GM21786 (cell line): ENCODE data around the gene DOCK2.

ENCODE experiments used
- ATAC-seq: cut with Tn5 transposase; IDR thresholded peaks from one replicate; pipeline ENCODE4 v1.9.1; 2021; ENCODE audit not compliant: unreplicated experiment

Gene DOCK2

DNA sequence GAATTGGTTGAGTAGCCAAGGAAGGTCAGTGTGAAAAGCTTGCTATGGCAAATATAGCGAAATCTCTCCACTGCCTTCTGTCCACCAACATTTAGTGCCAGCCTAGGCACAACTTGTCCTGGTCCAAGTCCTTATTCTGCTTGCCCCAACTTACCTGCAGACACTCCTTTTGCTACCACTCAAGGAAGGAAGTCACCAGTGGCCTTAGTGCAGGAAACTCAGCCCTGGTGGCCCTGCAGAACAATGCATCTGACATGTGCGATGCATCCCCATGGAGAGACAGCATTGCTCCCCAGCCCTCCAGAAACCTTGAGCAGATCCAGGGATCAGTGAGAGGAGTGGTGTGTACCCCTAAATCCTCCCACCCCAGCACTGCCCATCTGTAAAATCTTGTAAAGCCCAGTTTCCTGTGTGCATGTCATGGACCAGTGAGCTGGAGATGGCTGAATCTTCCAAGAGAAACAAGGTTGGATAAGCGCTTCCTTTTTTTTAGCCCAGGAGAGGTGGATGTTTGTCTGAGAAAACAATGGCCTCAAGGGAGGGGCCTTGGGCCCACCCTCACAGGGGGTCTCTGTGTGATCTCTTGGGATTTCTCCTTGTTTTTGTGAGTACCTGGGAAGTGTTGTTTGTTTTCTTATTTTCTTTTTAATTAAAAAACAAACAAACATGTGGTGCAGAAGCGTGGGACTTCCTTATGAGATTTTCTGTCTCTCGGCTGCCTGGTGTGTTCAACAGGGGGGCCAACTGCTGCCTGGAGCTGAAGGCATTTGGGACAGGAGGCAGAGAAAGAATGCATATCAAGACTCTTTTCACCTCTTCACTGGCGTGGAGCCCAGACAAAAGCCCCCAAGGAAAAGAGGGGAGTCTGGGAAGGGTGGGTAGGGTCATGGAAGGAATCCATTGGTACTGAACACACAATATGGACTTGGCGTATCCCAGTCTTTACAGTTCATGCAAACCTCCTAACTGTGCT, 472.3 kb downstream of the DOCK2 start:
- ATAC-seq = no peak

DNA sequence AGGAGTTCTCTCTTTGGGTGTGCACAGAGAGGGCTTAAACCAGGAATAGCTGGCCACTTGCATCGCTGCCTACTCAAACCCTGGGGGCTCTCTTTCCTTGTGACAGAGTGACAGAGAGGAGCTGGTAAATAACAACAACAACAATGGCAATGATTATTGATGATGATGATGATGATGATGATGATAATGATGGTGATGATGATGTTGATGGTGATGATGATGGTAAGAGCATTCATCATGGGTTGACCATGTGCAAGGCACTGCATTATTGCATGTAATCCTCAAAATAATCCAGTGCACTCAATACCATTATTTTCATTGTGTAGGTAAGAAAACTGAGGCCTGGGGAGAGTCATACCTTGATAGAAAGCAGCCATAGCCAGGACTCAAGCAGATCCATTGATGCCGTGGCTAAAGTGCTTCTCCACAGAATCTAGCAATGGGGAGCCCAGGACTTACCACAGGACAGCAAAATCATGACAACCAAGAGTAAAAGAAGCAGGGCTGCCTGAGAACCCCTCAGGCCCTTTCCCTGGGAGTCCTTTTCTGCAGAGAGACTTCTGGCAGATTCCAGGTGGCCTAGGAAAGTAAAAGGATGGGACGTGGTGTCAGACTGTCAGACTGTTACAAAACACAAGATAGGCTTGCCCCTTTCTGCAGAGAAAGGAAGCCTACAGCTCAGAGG, 473.5 kb downstream of the DOCK2 start:
- ATAC-seq = no peak

DNA sequence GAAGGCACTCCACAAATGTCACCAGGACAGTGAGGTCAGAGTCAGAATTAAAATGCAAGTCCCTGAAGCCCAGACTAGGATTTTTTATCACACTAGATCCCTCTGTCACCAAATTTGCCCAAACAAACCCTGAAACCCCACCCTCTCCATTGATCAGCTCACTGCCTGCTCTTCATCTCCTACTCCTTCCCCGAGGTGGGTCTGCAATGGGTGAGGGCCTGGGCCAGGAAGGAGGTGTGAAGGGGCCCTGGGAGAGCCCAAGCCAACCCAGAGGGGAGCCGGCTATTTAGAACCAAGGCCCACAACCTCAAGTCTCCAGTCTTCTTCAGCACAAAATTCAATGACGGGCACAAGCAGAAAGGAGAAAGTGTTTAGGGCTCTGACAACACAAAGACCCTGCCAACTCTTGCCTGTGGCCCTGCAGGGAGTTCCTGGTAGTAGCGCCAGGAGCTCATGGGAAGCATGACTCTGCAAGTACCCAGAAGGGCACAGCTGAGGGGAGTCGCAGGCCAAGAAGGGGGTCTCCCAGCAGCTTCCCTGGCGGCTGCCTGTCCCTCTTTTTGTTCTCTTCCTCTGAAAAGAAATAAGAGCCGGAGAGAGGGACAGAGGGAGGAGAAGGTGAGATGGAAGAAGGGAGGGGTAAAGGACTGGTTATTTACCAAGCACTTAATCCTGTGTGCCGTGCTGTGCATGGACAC, 474.2 kb downstream of the DOCK2 start:
- ATAC-seq = no peak

DNA sequence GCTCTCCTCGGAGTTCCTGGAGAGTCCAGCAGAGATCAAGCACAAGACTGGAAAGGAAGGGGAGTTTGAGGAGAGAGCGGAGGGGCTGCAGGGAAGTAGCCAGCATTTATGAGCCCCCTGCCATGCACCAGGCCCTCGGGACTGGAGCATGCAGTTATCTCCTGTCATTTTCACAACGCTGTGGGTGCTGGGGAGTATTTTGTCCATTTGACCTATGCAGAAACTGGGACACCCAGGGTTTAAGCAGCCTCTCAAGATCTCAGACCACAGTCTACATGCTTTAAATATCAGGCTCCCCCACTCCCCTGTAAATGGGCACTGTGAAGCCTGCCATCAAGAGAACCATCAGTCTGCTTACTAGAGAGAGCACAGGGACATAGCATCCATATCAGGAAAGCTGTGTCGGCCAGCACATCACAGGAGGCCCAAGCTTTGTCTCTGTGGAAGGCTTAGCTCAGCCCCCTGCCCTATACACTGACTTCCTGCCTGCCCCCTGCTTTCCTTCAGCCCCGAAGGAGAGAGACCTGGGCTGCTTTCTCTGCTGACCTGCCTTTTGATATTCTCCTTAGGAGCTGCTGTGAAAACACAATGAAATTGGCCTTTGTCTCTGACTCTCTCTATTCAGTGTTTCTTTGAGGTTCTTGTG, 475.9 kb downstream of the DOCK2 start:
- ATAC-seq = no peak

DNA sequence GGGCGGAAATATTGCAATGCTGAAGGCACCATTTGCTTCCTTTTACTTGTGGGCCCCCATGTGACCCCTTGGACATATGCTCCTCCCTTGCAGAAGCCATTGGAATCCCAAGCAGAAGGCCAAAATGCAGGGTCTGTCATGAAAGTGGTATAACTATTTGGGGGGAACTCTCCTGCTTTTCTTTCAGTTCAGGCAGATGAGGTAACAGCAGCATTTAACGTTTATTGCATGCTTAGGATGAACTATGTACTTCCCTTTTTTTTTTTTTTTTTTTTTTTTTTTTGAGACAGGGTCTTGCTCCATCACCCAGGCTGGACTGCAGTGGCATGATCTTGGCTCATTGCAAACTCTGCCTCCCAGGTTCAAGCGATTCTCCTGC, 476.4 kb downstream of the DOCK2 start:
- ATAC-seq = no peak

DNA sequence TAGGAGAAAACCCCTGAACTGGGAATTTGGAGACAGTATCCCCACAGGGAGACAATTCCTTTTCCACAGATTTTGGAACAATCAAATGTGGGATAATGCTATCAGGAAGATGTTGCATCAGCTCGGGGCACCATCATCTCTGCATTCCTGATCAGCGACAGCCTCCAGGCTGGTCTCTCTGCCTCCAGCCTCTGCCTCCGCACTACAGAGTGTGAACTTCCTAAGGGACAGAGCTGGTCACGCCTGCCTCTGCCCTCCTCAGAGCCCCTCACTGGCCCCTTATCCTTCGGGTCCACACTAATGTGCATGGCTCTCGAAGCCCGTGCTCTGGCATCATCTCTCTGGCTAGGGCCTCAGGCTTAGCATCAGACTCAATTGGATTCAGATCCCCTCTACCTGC, 477.2 kb downstream of the DOCK2 start:
- no peak for ATAC-seq

DNA sequence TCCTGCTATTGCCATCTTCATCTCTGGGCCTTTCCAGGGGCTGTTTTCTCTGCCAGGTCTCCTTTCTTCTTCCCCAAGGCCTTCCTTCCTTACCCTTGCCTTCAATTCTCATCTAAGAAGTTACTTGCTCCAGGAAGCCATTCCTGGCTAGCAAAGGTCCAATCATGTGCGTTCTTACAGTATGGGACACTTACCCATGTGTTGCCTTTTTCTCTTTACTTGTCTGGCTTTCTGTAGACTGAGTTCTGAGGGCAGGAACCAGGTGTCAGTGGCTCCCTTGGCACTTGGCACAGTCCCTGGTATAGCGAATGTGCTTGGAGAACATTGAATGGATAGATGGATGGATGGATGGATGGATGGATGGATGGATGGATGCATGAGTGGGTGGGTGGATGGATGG, 478.9 kb downstream of the DOCK2 start:
- no peak for ATAC-seq

DNA sequence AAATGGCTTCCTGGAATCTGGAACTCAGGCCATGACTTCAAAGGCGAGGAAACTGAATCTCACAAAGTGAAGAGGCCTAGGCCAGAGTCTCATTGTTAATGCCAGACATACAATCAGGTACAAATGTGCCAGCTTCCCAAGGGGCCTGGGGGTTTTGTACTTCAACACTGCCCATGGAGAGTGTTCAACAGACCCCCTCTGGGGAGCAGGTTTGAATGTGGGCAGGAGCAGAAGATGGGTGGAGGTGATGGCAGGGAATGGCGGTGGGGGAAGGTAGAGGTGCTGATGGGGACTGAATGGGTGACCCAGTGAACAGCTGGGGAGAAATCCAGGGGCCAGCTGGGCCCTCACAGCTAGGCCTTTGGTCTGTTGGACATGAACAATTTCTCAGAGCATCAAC, 480.7 kb downstream of the DOCK2 start:
- no peak for ATAC-seq

DNA sequence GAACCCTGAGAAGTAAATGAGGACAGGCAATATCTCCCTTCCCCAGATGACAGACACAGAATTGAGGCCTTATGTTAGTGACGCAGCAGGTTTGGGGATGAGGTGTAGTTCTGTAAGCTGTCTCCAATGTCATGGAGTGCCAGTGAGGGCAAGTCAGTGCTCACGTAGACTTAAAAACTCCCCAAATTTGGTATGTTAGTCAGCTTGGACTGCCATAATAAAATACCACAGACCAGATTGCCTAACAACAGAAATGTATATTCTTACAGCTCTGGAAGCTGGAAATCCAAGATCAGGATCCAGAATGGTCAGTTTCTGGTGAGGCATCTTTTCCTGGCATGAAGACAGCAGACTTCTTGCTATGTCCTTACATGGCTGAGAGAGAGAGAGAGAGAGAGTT, 483.5 kb downstream of the DOCK2 start:
- ATAC-seq = no peak

DNA sequence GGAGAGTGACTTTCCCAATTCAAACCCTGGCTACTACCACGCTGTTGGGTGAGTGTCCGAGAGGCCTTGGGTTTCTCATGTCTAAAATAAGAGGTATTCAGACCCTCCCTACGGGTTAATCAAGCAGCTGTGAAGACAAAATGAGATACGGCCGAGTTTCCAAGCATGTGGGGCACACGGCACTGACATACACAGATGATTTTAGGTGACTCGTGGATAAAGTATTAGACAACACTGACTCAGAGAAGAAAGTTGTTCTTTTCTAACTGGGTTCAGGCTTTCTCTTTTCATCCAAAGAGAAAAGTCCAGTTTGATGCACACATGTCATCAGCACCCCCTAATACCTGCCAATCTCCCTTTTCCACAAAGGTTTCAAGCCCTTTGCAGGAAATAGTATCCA, 484.2 kb downstream of the DOCK2 start:
- ATAC-seq = no peak

DNA sequence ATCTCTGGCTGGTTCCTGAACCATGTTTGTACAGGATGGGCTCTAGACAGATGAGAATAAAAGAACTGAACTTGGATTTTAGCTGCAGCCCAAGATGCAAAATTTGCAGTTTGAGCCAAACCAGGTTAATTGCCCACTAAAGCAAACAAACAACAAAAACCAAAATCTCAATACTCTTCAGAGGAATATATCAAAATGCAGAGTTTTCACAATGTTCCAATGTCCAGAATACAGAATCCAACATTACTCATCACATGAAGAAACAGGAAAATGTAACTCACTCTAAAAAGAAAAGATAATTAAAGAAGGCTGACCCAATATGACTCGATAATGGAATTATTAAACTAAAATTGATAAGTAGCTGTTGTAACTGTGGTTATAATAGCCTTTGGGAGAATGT, 489.0 kb downstream of the DOCK2 start:
- ATAC-seq = no peak

DNA sequence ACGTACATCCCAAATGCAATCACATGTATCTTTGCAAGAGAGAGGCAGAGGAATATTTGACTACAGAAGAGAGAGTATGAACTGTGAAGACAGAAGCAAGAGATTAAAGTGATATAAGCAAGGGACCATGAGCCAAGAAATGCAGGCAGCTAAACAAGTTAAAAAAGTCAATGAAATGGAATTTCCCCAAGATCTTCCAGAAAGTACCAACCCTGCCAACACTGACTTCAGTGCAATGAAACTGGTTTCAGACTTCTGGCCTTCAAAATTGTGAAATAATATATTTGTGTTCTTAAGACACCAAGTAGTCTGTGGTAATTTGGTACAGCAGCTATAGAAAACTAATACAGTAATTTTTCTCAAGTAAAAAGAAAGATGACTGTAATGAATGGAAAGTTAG, 489.6 kb downstream of the DOCK2 start:
- no peak for ATAC-seq

DNA sequence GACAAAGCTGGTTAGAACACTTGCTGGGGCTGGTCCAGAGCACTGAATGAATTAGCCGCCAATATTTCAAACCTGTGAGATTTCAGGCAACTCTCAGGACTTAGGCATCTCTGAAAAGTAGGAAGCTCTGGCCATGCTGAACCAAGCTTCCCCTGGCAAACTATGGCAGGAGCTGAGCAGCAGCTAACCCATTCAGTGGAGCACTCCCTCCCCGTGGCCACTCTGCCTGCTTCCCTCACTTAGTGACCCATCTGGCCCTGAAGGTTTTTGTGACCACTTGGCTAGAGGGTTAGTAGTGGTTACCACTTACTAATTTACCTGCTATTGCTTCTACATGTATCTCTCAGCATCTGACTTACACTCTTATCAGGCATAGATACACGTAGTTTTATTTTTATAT, 494.2 kb downstream of the DOCK2 start:
- ATAC-seq = no peak

DNA sequence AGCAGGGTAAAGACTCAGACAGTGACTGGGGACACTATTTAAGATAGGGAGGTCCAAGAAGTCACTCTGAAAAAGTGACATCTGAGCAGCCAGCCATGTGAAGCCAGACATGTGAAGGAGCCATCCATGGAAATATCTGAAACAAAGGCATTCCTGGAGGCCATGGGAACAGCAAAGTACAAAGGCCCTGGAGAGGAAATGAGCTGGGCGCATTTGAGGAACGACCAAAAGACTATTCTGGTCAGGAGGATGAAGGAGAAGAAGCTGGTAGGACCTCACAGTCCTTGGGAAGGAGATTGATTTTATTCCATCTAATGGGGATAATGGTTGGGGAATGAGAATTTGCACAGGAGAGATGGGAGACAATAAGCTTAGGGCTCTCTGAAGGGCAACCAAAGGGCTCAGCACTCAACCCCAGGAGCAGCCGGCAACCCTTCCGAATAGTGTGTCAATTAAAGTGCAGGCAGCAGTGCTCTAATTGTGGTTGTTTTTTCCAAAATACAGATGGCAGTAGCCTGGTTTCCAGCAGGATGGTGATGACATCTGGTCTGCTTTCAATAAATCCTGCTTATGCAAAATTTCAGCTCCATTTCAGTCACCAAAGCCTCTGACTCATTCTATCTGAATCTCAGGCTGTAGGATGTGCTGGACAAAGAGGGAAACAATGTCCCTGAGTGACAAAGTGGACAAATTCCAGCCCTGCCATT, 495.3 kb downstream of the DOCK2 start:
- no peak for ATAC-seq
